HUDEP-2 (cell line): ENCODE results near the gene SS18L1.
"Not testable (repeated sequence)": the region's sequence is repeated elsewhere in the genome, so short reads cannot be mapped to it uniquely, and the experiment has no call there.

Experiments used
- DNase-seq, 76 experiments: peaks; one replicate each; lab custom pipeline; 2025; ENCODE audit not compliant: unreplicated experiment in 76 of 76; lab: John Stamatoyannopoulos, UW

The SS18L1 gene

DNA sequence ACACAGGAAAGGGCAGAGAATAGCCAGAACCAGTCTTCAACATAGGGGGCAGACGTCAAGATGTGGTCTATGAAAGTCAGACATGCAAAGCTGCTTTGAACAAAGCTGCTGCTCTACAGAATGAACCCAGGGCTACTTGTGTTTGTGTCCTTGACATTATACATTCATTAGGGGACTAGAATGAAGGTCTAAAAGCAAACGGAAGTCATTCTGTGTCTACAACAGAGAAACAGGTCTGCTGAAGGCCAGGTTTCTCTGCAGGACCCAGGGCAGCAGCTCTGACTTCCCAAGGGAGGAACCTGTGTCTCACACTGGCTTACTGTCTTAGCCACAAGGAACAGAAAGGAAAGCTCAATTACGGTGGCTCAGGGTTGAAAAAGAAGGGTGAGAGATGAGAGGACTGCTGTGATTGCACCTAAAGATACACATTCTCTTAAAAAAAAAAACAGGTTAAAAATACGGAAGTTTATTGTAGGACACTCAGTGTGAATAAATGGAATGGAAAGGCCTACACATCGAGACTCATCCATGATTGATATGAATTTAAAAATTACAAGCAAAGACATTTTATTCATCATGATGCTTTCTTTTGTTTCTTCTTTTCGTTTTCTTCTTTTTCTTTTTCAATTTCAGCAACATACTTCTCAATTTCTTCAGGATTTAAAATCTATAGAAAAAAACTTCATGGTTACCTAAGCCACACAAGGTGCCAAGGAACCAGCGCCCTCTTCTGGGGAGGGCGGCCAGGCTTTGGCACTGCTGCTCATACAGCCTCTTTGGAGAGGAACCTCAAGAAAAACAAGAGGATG, 7.1 kb upstream of the SS18L1 start:
- DNase-seq = peak in 57 of 76 experiments; percentile 8 to 69 (median 41)

DNA sequence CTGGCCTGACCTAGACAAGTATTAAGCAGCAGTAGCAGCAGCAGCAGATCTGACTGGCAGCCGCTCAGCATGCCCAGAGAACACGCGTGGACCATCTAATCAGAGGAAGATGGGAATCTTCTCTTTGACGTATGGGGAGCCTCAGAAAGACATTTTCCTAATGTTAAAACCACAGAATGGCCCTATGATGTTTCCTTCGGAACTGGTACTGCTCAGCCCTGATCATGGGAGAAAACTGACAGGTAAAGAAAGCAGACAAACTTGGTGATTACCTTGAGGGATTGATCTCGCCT, 6.5 kb upstream of the SS18L1 start:
- DNase-seq = no peak

DNA sequence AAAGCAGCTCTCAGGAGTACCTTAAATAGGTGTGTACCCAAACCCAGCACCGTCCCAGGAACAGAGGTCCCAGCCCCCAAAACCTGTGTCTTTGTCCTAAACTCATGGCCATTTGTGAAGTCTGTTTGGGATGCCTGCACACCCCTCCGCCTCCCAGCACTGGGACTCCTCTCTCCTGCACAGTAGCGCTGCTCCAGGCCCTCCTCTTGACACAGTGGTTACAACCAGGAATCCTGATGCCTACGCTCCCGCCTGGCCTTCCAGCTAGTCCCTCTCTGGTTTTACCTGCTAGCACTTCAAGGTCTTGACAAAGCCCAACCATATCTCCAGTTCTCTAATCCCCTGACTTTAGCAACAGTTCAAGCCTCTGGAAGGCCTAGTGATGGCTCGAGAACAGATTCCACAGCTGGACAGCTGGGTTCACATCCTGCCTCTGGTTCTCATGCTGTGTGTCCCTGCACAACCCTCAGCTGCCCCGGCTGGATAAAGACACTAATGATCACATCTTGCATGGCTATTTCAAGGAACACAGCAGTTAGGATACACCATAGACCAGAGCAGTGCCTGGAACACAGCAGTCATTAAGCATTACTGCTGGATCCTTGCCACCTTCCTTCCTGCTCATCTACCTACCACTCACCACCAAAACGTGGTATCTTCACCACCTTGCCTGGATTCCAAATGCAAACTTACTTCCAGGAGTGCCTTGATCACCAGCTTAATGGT, 5.9 kb upstream of the SS18L1 start:
- DNase-seq = no peak

DNA sequence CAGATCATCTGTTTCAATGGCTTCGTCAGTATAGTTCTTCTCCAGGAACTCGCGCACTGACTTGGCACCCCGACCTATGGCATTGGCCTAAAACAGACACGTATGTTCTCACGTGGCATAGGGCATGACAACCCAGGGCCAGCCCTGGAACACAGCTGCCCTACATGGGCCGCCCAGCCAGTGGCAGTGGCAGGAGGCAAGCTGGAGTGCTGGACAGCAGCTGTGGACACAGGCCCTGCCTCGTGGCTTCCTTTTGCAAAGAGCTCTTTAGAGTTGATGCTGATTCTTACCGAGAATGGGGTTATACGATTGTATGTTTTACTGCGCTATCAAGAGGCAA, 5.4 kb upstream of the SS18L1 start:
- no peak for DNase-seq

DNA sequence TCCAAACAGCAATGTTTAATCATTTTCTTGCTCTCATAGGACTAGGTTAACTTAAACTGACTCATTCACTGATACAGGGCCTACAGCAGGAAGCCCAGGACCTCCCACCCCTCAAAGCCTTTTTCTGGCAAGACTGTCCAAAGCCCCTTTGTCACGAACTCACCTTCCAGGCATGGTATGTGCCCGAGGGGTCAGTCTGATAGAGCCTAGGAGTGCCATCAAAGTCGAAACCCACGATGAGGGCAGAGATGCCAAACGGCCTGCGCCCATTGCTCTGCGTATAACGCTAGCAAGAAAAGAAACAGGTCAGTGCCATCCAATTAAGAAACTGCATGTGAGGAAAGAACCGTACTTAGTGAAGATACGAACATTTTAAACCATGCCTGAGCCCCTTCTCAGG, 4.7 kb upstream of the SS18L1 start:
- no peak for DNase-seq

DNA sequence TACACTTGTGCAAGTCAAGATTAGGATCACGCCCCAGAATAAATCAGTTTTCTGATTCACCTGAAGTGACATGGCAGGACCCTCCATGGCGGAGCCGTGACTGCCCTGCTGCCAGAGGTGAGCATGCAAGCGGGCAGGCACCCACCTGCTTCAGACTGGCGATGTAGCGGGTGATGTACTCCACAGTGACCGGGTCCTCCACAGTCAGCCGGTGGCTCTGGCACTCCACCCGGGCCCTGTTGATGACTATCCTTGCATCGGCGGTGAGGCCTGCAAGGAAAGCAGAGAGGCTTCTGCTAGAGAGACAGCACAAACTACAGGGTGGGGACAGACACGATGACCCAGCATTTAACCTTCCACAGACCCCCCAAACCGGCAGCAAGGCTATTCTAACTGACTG, 3.9 kb upstream of the SS18L1 start:
- no peak for DNase-seq

DNA sequence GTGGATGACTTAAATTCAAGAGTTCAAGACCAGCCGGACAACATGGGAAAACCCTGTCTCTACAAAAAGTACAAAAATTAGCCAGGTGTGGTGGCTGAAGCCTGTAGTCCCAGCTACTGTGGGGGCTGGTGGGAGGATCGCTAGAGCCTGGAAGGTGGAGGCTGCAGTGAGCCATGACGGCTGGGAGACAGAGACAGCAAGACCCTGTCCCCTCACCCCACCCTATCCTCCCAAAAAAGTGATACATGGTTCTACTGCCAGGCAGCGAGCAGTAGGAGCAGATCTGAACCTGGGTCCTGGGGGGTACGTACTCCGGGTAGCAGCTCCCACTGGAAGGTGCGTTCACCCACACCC, 2.5 kb upstream of the SS18L1 start:
- no peak for DNase-seq

DNA sequence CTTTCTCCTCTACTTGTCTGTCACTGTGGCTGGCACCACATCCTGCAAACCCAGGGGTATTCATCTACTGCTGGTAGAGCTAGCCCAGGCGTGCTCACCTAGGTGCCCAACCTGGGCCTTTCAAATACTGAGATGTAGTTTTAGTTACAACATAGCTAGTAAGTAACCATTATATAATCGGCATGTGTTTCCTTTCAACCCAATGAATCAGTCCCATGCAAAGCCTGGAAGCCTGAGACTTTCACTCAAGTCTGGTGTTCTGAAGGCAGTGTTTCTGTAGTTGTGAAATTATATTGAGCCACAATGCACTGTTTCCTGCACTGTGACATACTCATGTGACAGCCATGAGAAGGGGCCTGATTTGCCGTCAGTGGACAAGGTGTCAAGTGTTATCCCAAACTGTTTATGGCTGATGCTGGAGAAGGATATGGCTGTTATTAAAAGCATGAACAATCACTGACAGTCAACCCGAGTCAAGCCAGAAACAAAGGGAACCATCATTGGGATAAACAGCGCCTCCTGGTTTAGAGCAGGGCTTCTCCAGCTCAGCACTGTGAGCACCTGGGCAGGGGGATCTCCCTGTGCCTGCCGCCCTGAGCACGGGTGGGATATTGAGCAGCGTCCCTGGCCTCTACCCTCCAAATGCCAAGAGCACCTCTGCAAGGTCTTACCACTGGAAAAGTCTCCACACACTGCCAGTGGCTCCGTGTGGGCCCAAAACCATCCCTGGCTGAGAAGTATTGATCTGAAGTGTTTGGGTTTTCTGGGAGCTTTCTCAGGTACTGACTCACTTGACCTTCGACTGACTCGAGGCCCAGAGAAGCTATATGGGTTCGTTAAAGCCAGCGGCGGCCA, 1.9 kb upstream of the SS18L1 start:
- DNase-seq = peak in 3 of 76 experiments; percentile 11 to 36 (median 13)

DNA sequence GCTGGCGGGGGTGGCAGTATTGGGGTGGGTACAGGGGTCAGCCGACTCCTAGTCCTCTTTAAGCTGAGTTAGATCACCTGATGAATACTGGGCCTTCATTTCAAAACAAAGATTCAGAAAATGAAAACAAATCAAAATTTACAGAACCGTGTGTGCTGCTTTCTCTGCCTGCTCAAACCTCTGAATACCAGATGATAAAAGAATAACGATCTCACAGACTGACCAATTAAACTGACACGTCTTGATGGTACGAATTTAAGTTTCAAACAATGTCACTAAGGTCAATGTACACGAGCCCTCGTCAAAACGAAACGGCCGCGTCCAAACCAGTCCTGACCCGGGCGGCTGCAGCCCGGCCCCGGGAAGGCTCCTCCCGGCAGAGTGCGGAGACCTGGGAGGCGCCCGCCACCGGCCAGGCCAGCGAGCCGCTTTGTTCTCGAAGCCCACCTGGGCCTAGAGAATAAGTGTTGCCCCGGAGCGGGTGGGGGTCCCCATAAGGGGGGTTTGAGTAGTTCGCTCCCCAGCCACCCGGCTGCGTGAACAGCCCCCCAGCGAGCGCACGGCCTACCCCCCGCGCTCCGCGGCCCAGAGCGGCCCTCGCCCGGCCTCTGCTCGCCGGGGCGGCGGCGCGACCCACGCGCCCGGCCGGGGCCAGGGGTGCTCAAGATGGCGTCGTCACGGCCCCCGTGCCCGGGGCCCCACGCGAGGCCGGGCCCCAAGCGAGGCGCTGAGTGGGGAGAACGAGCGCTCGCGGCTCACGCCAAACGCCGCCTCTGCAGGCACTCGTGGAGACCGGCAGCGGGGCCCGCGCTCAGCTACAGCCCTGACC, 1.1 kb upstream of the SS18L1 start:
- DNase-seq = peak in 2 of 76 experiments; percentile 23 to 36

DNA sequence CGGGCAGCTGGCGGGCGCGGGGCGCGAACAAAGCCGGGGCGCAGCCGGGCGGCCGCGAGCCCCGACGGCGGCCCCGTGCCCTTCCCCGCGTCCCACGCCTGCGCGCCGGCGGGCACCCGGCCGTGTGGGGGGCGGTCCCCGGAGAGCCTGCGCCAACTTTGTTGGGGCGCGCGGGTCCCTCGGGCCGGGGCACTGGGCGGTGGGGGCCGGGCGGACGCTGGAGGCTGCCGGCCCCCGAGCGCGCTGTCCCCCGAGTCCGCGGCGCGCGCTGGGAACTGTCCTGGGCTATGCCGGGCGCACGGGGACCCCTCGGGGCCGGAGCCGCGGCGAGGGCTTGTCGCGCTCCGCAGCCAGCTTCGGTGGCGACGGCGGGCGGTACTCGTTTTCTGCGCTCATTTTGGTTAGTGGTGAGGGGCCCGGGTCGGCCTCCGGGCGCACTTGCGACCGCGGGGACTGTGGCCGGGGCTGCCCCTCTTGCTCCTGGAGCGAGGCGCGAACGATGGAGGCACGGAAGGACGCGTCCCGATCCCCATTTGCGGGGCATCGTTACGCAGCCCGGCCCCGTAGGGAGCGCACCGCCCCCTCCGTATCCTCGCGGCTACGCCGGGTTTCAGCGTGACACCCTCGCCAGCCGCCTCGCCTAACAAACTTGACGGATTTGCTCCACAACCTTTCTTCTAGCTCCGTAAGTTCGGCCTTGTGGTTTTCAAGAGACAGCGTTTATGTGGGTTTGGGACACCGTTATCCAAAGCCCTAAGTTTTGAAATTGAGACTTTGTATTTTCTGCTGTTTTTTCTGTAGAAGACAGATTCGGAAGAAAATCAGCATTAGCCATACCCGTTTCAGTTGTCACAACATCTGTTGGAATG, 622 bp downstream of the SS18L1 start:
- peak in 52 of 76 experiments; percentile 2 to 70 (median 41) for DNase-seq

DNA sequence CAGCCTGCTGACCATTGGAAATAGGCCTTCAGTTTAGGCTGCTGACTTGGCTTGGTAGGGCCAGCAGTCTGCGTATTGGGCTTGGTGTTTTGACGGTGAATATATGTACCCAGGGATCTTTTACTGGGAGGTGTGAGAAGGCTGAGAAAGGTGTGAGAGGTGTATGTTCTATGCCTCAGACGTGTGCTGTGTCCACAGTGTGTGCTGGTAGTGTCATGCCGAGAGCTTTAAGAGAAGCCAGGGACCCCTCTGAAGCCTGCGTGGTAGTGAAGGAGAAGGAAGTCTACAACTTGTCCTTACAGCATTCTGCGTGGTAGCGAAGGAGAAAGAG, 2.1 kb downstream of the SS18L1 start:
- DNase-seq = no peak

DNA sequence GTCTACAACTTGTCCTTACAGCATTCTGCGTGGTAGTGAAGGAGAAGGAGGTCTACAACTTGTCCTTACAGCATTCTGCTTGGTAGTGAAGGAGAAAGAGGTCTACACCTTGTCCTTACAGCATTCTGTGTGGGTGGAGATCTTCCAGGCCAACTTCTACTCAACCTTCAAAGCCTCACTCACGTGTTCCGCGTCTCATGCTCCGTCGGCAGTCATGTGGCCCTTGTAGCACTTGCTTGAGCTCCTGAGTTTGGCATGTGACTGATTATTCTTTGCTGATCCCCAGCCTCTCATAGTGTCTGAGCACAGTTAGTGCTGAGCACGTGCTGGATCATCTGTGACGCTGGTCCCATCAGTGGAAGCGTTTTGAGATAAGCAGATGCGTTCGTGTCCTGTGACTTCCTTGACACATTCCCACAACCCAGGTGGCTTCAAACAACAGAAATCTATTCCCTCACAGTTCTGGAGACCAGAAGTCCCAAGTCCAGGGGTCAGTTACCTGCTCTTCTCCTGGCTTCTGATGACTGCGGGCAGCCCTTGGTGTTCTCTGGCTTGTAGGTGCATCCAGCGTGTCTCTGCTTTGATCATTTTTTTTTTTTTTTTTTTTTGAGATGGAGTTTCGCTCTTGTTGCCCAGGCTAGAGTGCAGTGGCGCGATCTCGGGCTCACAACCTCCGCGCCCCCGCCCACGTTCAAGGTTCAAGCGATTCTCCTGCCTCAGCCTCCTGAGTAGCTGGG, 2.6 kb downstream of the SS18L1 start:
- peak in 74 of 76 experiments; percentile 27 to 96 (median 83) for DNase-seq

DNA sequence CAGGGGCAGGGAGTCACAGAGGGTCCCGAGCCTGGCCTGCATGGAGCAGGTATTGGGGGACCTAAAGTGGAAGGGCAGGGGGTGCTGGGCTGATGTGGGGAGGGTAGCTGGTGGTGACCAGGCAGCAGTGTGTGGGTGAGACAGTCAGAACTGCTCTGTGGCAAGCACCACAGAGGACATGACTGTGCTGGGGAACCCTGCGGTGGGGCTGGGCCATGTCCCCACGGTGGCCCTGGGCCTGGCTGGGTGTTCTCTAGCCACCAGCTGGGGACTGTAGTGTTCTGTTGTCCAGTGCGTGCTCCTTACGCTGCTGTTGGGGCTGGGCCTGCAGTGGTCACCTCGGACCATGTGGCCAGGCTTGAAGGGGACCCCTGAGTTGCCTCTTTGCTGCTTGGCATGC, 3.6 kb downstream of the SS18L1 start:
- DNase-seq = no peak

DNA sequence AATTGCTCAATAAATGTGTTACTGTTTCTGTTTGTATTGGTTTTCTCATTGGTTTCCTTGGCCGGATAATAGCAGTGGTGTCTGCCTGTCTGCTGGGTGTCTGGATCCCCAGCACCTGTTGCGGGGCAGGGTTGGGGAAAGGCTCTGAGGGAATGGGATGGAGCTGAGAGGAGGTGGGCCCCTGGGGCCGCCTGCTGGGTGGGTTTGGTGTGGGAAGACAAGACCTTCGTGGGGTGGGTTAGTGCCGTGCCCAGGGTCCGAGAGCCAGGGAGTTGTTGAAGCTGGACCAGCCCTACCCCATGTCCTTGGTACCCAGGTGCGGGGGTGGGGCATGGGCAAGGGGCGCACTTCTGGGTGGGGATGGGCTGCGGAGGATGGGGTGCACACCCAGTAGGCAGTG, 4.0 kb downstream of the SS18L1 start:
- no peak for DNase-seq

DNA sequence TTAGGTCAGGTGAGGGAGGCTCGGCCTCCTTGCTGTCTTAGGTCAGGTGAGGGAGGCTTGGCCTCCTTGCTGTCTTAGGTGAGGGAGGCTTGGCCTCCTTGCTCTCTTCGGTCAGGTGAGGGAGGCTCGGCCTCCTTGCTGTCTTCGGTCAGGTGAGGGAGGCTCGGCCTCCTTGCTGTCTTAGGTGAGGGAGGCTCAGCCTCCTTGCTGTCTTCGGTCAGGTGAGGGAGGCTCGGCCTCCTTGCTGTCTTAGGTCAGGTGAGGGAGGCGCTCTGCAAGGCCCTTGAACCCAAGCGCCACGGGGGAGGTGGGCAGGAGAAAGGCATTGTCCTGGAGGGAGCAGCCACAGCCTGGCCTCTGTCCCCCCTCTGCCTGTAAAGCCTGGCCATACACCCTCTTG, 4.8 kb downstream of the SS18L1 start:
- DNase-seq = not testable (repeated sequence)

DNA sequence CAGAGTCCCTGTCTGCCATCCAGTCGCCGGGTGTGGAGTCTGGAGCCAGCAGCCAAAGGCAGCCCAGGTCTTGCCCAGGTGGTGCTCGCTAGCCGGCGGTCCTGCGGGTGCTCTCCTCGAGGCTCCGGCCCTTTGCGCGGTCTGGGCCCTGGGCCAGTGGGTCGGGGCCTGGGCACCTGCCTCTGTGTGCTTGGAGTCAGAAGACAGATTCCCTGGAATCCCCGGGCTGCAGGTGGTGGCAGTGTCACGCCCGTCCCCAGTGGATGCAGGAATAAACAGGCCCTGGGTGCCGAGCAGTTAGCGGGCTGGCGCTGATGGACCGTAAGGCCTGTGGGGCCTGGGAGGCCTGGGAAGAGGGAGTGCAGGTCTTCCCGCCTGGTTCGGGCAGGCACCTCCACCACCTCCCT, 5.3 kb downstream of the SS18L1 start:
- DNase-seq = no peak

DNA sequence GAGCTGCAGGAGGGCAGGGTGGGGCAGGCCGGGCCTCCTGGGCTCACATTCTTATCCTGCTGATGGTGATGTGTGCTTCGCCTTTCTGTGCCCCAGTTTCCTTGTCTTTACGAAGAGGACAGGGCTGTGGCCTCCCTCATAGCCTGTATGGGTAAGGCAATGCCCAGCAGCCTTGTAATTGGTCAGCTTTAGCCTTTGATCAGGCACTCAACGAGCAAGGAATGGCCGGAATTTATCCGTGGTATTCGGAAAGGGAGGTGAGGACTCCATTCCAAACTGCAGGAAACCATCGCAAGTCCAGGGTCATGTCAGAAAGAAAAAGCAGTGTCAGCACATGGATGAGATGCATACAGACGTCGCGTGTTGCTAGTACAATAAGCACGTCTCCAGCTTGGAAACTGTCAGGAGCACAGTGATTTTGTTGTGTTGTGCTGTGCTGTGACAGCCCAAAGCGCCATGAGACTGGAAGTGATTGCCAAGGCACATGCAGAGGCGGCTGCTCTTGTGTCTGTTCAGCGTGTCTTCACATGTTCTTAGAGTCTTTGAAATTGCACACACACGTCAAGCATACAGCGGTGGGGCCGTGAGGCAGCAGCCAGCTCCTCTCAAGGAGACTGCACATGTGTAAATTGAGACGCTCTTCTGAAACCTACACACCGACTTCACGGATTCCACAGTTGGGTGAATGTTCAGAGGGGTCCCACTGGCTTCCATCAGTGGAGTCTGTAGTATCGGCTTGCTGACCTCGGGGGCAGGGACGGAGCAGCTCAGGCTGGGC, 6.2 kb downstream of the SS18L1 start:
- no peak for DNase-seq

DNA sequence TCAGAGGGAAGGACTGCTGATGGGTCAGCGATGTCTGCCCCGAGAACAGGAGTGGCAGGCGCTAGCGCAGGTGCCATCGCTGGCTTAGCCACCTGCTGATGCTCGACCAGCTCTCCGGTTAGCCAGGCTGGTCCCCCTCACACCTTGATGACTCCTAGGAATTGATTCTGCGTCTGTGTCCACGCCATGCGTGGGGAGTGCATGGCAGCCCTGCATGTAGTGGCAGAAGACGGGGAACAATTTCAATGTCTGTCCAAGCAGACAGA, 6.7 kb downstream of the SS18L1 start:
- no peak for DNase-seq

DNA sequence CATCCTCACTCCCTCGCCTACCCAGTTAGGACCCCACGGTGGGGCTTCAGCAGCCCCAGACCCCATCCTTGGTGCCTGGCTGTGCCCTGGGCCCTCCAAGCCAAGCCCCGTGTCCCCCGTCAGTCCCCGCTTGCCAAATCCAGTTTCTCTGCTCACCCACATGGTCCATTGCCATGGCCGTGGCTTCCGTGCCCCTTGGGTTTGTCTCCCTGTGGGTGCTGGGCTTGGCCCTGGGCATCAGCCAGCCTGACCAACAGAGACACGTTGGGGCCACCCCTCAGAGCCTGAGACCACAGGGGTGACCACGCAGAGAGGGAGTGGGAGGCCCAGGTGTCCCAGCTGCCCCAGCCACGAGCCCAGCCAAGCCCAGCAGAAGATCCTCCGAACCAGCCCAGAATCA, 7.7 kb downstream of the SS18L1 start:
- DNase-seq = no peak
